Stomach smooth muscle (tissue), 2 donors: ENCODE data around the gene GLRA3.

Experiments used
- H3K27ac ChIP-seq: one replicate; pipeline ENCODE4 v1.7.0; 2013; ENCODE audit warnings: mild to moderate bottlenecking, low read length, inconsistent platforms
- H3K27me3 ChIP-seq, 2 donors: one replicate each; pipeline ENCODE4 v1.7.0; 2013; ENCODE audit warnings: low read length in 2 of 2; ENCODE audit not compliant: insufficient read depth in 2 of 2, control insufficient read depth in 1 of 2
- H3K36me3 ChIP-seq, 2 donors: one replicate each; pipeline ENCODE4 v1.7.0; 2013; ENCODE audit warnings: low read length in 2 of 2; ENCODE audit not compliant: control insufficient read depth in 2 of 2, insufficient read depth in 2 of 2
- H3K4me1 ChIP-seq: one replicate; pipeline ENCODE4 v1.7.0; 2013; ENCODE audit warnings: low read length; ENCODE audit not compliant: control insufficient read depth, insufficient read depth
- H3K4me3 ChIP-seq, 2 donors: one replicate each; pipeline ENCODE4 v1.7.0; 2013; ENCODE audit warnings: low read length in 2 of 2
- H3K9ac ChIP-seq, 2 donors: one replicate each; pipeline ENCODE4 v1.7.0; 2013; ENCODE audit warnings: low read length in 2 of 2, mild to moderate bottlenecking in 1 of 2
- H3K9me3 ChIP-seq, 2 donors: one replicate each; pipeline ENCODE4 v1.7.0; 2013; ENCODE audit warnings: low read length in 2 of 2; ENCODE audit not compliant: control insufficient read depth in 2 of 2
- donor health status: healthy.
- donor health status: Pancreatic carcinoma.

Gene GLRA3

GRCh38 chr4:174629265-174629664 lies 199.8 kb downstream of the GLRA3 start:
- Histone ChIP-seq H3K9ac (no peak overlapping the region), H3K36me3 (no peaks in the 10 kb centered on the region), H3K4me3 (no peak overlapping the region), H3K9me3 (no peaks in the 10 kb centered on the region), H3K27me3 (no peaks in the 10 kb centered on the region), H3K4me1 (no peaks in the 10 kb centered on the region), H3K27ac (no peak overlapping the region)

GRCh38 chr4:174628191-174628590 lies 200.9 kb downstream of the GLRA3 start:
- no peaks in the 10 kb centered on the region for H3K36me3 ChIP-seq
- H3K9me3 ChIP-seq: no peaks in the 10 kb centered on the region
- no peak overlapping the region for H3K9ac ChIP-seq
- no peaks in the 10 kb centered on the region for H3K4me1 ChIP-seq
- no peaks in the 10 kb centered on the region for H3K27me3 ChIP-seq
- H3K4me3 ChIP-seq: peak overlapping the region in 1 of 2 donors; percentile 12
- H3K27ac ChIP-seq: no peak overlapping the region

GRCh38 chr4:174627473-174627872 lies 201.6 kb downstream of the GLRA3 start:
- Histone ChIP-seq H3K36me3 (no peaks in the 10 kb centered on the region), H3K27ac (no peak overlapping the region), H3K27me3 (no peaks in the 10 kb centered on the region), H3K4me1 (no peaks in the 10 kb centered on the region), H3K4me3 (no peak overlapping the region), H3K9ac (no peak overlapping the region), H3K9me3 (no peaks in the 10 kb centered on the region)

GRCh38 chr4:174626342-174627008 lies 202.6 kb downstream of the GLRA3 start:
- Histone ChIP-seq H3K27ac (no peak overlapping the region), H3K9ac (no peak overlapping the region), H3K9me3 (no peaks in the 10 kb centered on the region), H3K4me3 (no peak overlapping the region), H3K27me3 (no peaks in the 10 kb centered on the region), H3K36me3 (no peaks in the 10 kb centered on the region), H3K4me1 (no peaks in the 10 kb centered on the region)

GRCh38 chr4:174616661-174617060 lies 212.4 kb downstream of the GLRA3 start:
- no peaks in the 10 kb centered on the region for H3K4me1 ChIP-seq
- no peaks in the 10 kb centered on the region for H3K27me3 ChIP-seq
- no peaks in the 10 kb centered on the region for H3K36me3 ChIP-seq
- no peaks in the 10 kb centered on the region for H3K9me3 ChIP-seq
- no peak overlapping the region for H3K9ac ChIP-seq
- H3K4me3 ChIP-seq: no peak overlapping the region
- no peak overlapping the region for H3K27ac ChIP-seq

DNA sequence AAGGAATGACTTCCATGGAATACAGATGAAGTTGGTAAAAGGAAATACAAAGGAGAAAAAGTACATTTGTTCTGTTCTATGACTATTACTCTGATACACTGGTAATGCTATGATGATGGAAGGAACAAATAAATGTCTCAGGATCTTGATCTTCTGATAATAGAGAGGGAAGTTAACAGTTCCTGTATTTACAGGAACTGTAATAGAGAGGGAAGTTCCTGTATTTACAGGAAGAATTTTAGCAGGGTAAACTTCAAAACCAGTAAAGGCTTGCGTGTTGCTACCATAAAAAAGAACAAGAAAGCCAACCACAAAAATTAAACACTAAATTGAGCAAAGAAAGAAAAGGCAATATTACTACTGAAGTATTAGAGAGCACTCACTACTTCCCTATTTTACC lies 215.1 kb downstream of the GLRA3 start:
- no peaks in the 10 kb centered on the region for H3K27me3 ChIP-seq
- H3K4me3 ChIP-seq: no peak overlapping the region
- H3K27ac ChIP-seq: no peak overlapping the region

DNA sequence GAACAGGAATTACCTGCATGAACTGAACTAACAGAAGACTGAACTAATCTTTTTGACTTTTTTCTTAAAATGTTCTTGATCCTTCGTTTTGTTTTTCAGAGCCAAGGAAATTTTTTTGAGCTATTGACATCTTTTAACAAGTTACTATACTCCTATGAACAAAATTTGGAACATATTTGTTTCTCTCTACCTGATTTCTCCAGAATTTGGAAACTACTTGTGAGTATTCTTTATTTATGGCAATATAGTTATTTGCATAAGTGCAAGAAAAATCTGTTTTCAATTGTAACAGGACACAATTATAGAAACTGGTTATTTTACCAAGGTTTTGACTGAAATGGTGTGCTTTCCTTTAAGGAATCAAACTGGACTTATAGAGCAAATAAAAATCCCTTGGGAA lies 217.3 kb downstream of the GLRA3 start:
- Histone ChIP-seq H3K27me3 (no peaks in the 10 kb centered on the region), H3K9ac (no peak overlapping the region), H3K4me3 (no peak overlapping the region), H3K9me3 (no peaks in the 10 kb centered on the region), H3K4me1 (no peaks in the 10 kb centered on the region), H3K27ac (no peak overlapping the region), H3K36me3 (no peaks in the 10 kb centered on the region)

More for the DNA sequence above, 215.1 kb downstream of the GLRA3 start:
- no peaks in the 10 kb centered on the region for H3K4me1 ChIP-seq
- H3K9ac ChIP-seq: no peak overlapping the region
- H3K36me3 ChIP-seq: no peaks in the 10 kb centered on the region
- no peaks in the 10 kb centered on the region for H3K9me3 ChIP-seq

- Histone ChIP-seq H3K36me3 (no peaks in the 10 kb centered on the region), H3K4me1 (no peaks in the 10 kb centered on the region), H3K9ac (no peak overlapping the region), H3K27me3 (no peaks in the 10 kb centered on the region), H3K27ac (no peak overlapping the region), H3K4me3 (no peak overlapping the region), H3K9me3 (no peaks in the 10 kb centered on the region)
These were observed 221.3 kb downstream of the GLRA3 start for GRCh38 chr4:174607792-174608191.

DNA sequence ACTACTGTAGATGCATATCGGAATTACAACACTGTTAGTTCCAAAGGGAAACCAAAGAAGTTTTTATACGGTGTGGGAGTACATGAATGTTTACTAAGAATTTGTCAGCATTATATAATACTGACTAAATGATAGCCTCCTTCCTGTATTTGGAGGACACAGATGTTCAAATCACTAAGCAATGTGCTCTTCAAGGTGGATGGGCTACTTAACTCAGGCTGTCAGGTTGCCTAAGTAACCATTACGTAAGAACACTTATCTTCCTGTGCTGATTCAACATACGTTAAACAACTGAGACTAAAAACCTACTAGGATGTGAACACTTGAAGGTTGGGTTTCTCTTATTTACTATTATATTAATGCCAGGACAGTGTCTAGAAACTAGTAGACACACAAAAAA lies 224.8 kb downstream of the GLRA3 start:
- no peaks in the 10 kb centered on the region for H3K9me3 ChIP-seq
- no peaks in the 10 kb centered on the region for H3K27me3 ChIP-seq
- H3K27ac ChIP-seq: no peak overlapping the region
- no peak overlapping the region for H3K9ac ChIP-seq
- H3K4me1 ChIP-seq: no peaks in the 10 kb centered on the region
- no peaks in the 10 kb centered on the region for H3K36me3 ChIP-seq
- H3K4me3 ChIP-seq: peak overlapping the region in 1 of 2 donors; percentile 23

- H3K36me3 ChIP-seq: no peaks in the 10 kb centered on the region
These were observed 228.7 kb downstream of the GLRA3 start for GRCh38 chr4:174600391-174600790.

DNA sequence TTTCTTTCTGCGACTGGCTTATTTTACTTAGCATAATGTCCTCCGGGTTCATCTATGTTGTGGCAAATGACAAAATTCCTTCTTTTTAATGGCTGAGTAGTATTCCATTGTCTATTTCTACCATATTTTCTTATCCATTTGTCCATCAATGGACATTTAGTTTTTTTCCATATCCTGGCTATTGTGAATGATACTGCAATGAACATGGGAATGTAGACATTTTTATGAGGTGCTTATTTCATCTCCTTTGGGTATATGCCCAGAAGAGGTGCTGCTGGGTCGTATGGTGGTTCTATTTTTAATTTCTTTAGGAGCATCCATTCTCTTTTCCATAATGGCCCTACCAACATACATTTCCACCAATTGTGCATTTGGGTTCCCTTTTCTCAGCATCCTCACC lies 230.2 kb downstream of the GLRA3 start:
- Histone ChIP-seq H3K27me3 (no peaks in the 10 kb centered on the region), H3K36me3 (no peaks in the 10 kb centered on the region)

More at GRCh38 chr4:174600391-174600790, 228.7 kb downstream of the GLRA3 start:
- no peak overlapping the region for H3K4me3 ChIP-seq
- no peak overlapping the region for H3K27ac ChIP-seq
- no peak overlapping the region for H3K9ac ChIP-seq
- H3K27me3 ChIP-seq: no peaks in the 10 kb centered on the region
- no peaks in the 10 kb centered on the region for H3K4me1 ChIP-seq
- no peaks in the 10 kb centered on the region for H3K9me3 ChIP-seq

More for the DNA sequence above, 230.2 kb downstream of the GLRA3 start:
- no peak overlapping the region for H3K9ac ChIP-seq
- H3K9me3 ChIP-seq: no peaks in the 10 kb centered on the region
- no peak overlapping the region for H3K27ac ChIP-seq
- no peaks in the 10 kb centered on the region for H3K4me1 ChIP-seq
- H3K4me3 ChIP-seq: no peak overlapping the region
